H1 (cell line): ENCODE data around the gene PGAP2. TPM values are rescaled to one million over a fixed set of nuclear protein-coding genes. Genes with fewer than 3 reads are reported as not detected.
"Not testable (repeated sequence)": the region's sequence is repeated elsewhere in the genome, so short reads cannot be mapped to it uniquely, and the experiment has no call there.

Experiments used
- CTCF ChIA-PET: fragments of 300-600 bp; sonication (Branson Sonifier 250); formaldehyde crosslinking; loops from one replicate; lab custom pipeline; 2021; ENCODE audit not compliant: partially characterized antibody; lab: Charles Lee
- POLR2A ChIA-PET: fragments of 300-600 bp; sonication (Branson Sonifier 250); formaldehyde crosslinking; loops from one replicate; lab custom pipeline; 2021; ENCODE audit warnings: inconsistent platforms; ENCODE audit not compliant: partially characterized antibody; lab: Charles Lee
- DNase-seq, 2 experiments: peaks; one replicate each; pipeline versions ENCODE4 v3.0.0 to v3.0.0-alpha.2; 2010 to 2022; ENCODE audit warnings: low spot score in 2 of 2, low read depth in 1 of 2, mixed read lengths in 1 of 2
- FAIRE-seq: peaks from 2 replicates; lab custom pipeline; 2011; peaks lifted over from hg19 to GRCh38; lab: Jason Lieb, UNC
- H2AFZ ChIP-seq: 2 replicates; pipeline ENCODE4 v1.8.1; 2012; ENCODE audit warnings: low read length, inconsistent platforms
- H2AK5ac ChIP-seq: 2 replicates; pipeline ENCODE4 v1.6.1; 2013; ENCODE audit warnings: low read depth, low read length
- H2BK120ac ChIP-seq: replicated peaks from 2 replicates; pipeline ENCODE3; 2013; ENCODE audit warnings: low read depth, low read length, inconsistent platforms
- H2BK12ac ChIP-seq: 2 replicates; pipeline ENCODE4 v1.6.1; 2013; ENCODE audit warnings: low read depth, low read length
- H2BK15ac ChIP-seq: 2 replicates; pipeline ENCODE4 v1.6.1; 2013; ENCODE audit warnings: low read length
- H2BK20ac ChIP-seq: 2 replicates; pipeline ENCODE4 v1.6.1; 2013; ENCODE audit warnings: low read length
- H2BK5ac ChIP-seq: 2 replicates; pipeline ENCODE4 v1.6.1; 2013; ENCODE audit warnings: low read depth, low read length
- H3K14ac ChIP-seq: 2 replicates; pipeline ENCODE4 v1.6.1; 2013; ENCODE audit warnings: inconsistent platforms; ENCODE audit not compliant: insufficient read length
- H3K18ac ChIP-seq: 2 replicates; pipeline ENCODE4 v1.6.1; 2013; ENCODE audit warnings: low read length; ENCODE audit errors: extremely low read depth
- H3K23ac ChIP-seq: 2 replicates; pipeline ENCODE4 v1.6.1; 2013; ENCODE audit warnings: inconsistent platforms; ENCODE audit not compliant: insufficient read length
- H3K23me2 ChIP-seq: 2 replicates; pipeline ENCODE4 v1.6.1; 2013; ENCODE audit warnings: low read depth, low read length
- H3K27ac ChIP-seq: 2 replicates; pipeline ENCODE4 v1.6.1; 2011; ENCODE audit warnings: low read depth, low read length, inconsistent platforms
- H3K27me3 ChIP-seq, 4 experiments: replicated peaks in 1 of 4; 1 replicate in 1 of 4; 2 replicates in 3 of 4; pipeline versions ENCODE4 v1.6.1 to v1.8.1; 2011 to 2013; ENCODE audit warnings: low read length in 3 of 4, mild to moderate bottlenecking in 3 of 4, inconsistent platforms in 2 of 4, mixed read lengths in 2 of 4, moderate library complexity in 1 of 4; ENCODE audit not compliant: control insufficient read depth in 3 of 4, insufficient read depth in 3 of 4; ENCODE audit errors: extremely low read depth in 1 of 4
- H3K36me3 ChIP-seq, 4 experiments: 2 replicates each; pipeline versions ENCODE4 v1.6.1 to v1.8.1; 2011 to 2013; ENCODE audit warnings: mild to moderate bottlenecking in 4 of 4, low read length in 3 of 4, moderate library complexity in 2 of 4, control low read depth in 1 of 4, inconsistent platforms in 1 of 4; ENCODE audit not compliant: insufficient read depth in 4 of 4, control insufficient read depth in 2 of 4
- H3K4ac ChIP-seq: replicated peaks from 2 replicates; pipeline ENCODE3; 2013; ENCODE audit warnings: low read length, low read depth, mixed read lengths, inconsistent platforms; ENCODE audit not compliant: insufficient read length
- H3K4me1 ChIP-seq, 4 experiments: replicated peaks in 1 of 4; 1 replicate in 1 of 4; 2 replicates in 3 of 4; pipeline versions ENCODE4 v1.6.1 to v1.8.1; 2011 to 2013; ENCODE audit warnings: low read length in 3 of 4, inconsistent platforms in 2 of 4, mixed read lengths in 1 of 4; ENCODE audit not compliant: insufficient read depth in 4 of 4, control insufficient read depth in 3 of 4
- H3K4me2 ChIP-seq, 2 experiments: 2 replicates each; pipeline versions ENCODE4 v1.6.1 to v1.8.1; 2011 to 2013; ENCODE audit warnings: low read depth in 2 of 2, low read length in 2 of 2, control low read depth in 1 of 2, inconsistent platforms in 1 of 2, mild to moderate bottlenecking in 1 of 2; ENCODE audit not compliant: insufficient read depth in 1 of 2
- H3K4me3 ChIP-seq, 4 experiments: fragments of 200-600, 300-600 bp in 1 of 4; sonication (generic), shearing (Covaris generic), sonication (Bioruptor Twin) in 1 of 4; 2 replicates each; pipeline versions ENCODE4 v1.5.1 to v1.8.1; 2011 to 2016; ENCODE audit warnings: low read length in 4 of 4, low read depth in 3 of 4, control low read depth in 2 of 4, inconsistent platforms in 2 of 4, mild to moderate bottlenecking in 2 of 4, mixed read lengths in 1 of 4, moderate library complexity in 1 of 4; ENCODE audit not compliant: insufficient read depth in 2 of 4; ENCODE audit errors: extremely low read depth in 1 of 4
- H3K56ac ChIP-seq: replicated peaks from 2 replicates; pipeline ENCODE3; 2013; ENCODE audit warnings: low read depth, mild to moderate bottlenecking, mixed read lengths, low read length, inconsistent platforms; ENCODE audit not compliant: insufficient read length
- H3K79me1 ChIP-seq: 2 replicates; pipeline ENCODE4 v1.6.1; 2013; ENCODE audit warnings: low read depth, low read length, control low read depth
- H3K79me2 ChIP-seq, 2 experiments: 2 replicates each; pipeline versions ENCODE4 v1.6.1 to v1.8.1; 2012 to 2013; ENCODE audit warnings: low read length in 2 of 2, mild to moderate bottlenecking in 2 of 2, inconsistent platforms in 1 of 2; ENCODE audit not compliant: insufficient read depth in 2 of 2, control insufficient read depth in 1 of 2
- H3K9ac ChIP-seq, 4 experiments: replicated peaks in 1 of 4; 1 replicate in 1 of 4; 2 replicates in 3 of 4; pipeline versions ENCODE4 v1.6.1 to v1.8.1; 2011 to 2013; ENCODE audit warnings: low read depth in 3 of 4, low read length in 3 of 4, control low read depth in 2 of 4, mild to moderate bottlenecking in 2 of 4, moderate library complexity in 2 of 4, inconsistent platforms in 1 of 4; ENCODE audit errors: extremely low read depth in 1 of 4
- H3K9me3 ChIP-seq, 2 experiments: 2 replicates each; pipeline versions ENCODE4 v1.6.1 to v1.8.1; 2012 to 2013; ENCODE audit warnings: mild to moderate bottlenecking in 2 of 2, moderate library complexity in 2 of 2, control low read depth in 1 of 2, inconsistent platforms in 1 of 2, low read depth in 1 of 2, low read length in 1 of 2, mixed read lengths in 1 of 2; ENCODE audit not compliant: insufficient read depth in 2 of 2
- H4K20me1 ChIP-seq, 2 experiments: replicated peaks in 1 of 2; 2 replicates each; pipeline versions ENCODE3 to v1.8.1; 2011 to 2013; ENCODE audit warnings: inconsistent platforms in 2 of 2, low read length in 2 of 2, mild to moderate bottlenecking in 1 of 2; ENCODE audit not compliant: insufficient read depth in 2 of 2, control insufficient read depth in 1 of 2
- H4K5ac ChIP-seq: 2 replicates; pipeline ENCODE4 v1.6.1; 2013; ENCODE audit warnings: low read length, low read depth, mixed read lengths, inconsistent platforms; ENCODE audit not compliant: insufficient read length
- H4K8ac ChIP-seq: 2 replicates; pipeline ENCODE4 v1.8.0; 2013; ENCODE audit warnings: mild to moderate bottlenecking, moderate library complexity, low read length, inconsistent platforms; ENCODE audit not compliant: insufficient read depth; ENCODE audit errors: extremely low read depth
- H4K91ac ChIP-seq: replicated peaks from 2 replicates; pipeline ENCODE3; 2013; ENCODE audit warnings: low read length, mixed read lengths, inconsistent platforms; ENCODE audit not compliant: insufficient read length
- WGBS, 2 experiments: shearing (Covaris generic) in 1 of 2; methylation state at CpG; one replicate each; pipeline versions ENCODE4 v1.1.6 to v1.1.7; 2013 to 2015; ENCODE audit warnings: low lambda C conversion rate in 2 of 2, mixed read lengths in 2 of 2, inconsistent platforms in 1 of 2, low coverage in 1 of 2, missing lambda C conversion rate in 1 of 2; ENCODE audit not compliant: insufficient replicate concordance in 2 of 2, insufficient coverage in 1 of 2, insufficient read length in 1 of 2; ENCODE audit errors: extremely low coverage in 1 of 2, missing lambda C conversion rate in 1 of 2; 5-methylcytosine and 5-hydroxymethylcytosine counted together
- polyA plus RNA-seq, 7 experiments: library from polyadenylated mRNA; depleted of rRNA in 3 of 7; stranded (reverse) in 5 of 7; unstranded in 2 of 7; fragments of >200 nt in 5 of 7; fragments of 200-250 nt in 2 of 7; gene quantifications; 1 replicate in 5 of 7; 2 replicates in 1 of 7; 4 replicates in 1 of 7; pipeline versions ENCODE4 v1.2.1 to v1.2.3, GENCODE V29; 2011 to 2013; ENCODE audit warnings: missing spikeins in 2 of 7, mixed read lengths in 2 of 7
- total RNA-seq: library from RNA; stranded (reverse); fragmentation: NEBNext Ultra II Directional; extraction: Animal tissue kit (Norgen Biotek cat#: 25700); gene quantifications from 2 replicates; pipeline ENCODE4 v1.2.1, GENCODE V29; 2021

Gene PGAP2
- total and polyA plus RNA-seq, 2 of the 8 experiments (the other 6 are each of a cell fraction or from before 2014, with no cell fraction given), result 56.5 to 106 TPM

- H3K4me2 ChIP-seq, H2BK5ac ChIP-seq, H2BK12ac ChIP-seq, H3K9me3 ChIP-seq, H2AK5ac ChIP-seq, H3K27me3 ChIP-seq, H3K4ac ChIP-seq, H4K5ac ChIP-seq, H3K23ac ChIP-seq, H3K4me3 ChIP-seq, H4K91ac ChIP-seq, DNase-seq, H2BK15ac ChIP-seq, FAIRE-seq, H3K79me2 ChIP-seq, H3K23me2 ChIP-seq, H2BK120ac ChIP-seq, H4K20me1 ChIP-seq, H3K14ac ChIP-seq, H3K27ac ChIP-seq, H3K18ac ChIP-seq, H3K56ac ChIP-seq, H2BK20ac ChIP-seq, H3K79me1 ChIP-seq, H2AFZ ChIP-seq, H3K9ac ChIP-seq, H3K4me1 ChIP-seq, H4K8ac ChIP-seq: not testable (repeated sequence)
- 91% methylated on average over 9 of the region's 9 CpGs; no CpG with 5 or more reads in 1 of the 2 experiments for WGBS, 2 experiments
- POLR2A ChIA-PET, result interaction anchor here (1.2 kb wide), 1 partner anchor 22 kb away, joined by 3 read pairs; no protein-coding TSS in a partner anchor
- CTCF ChIA-PET, result interaction anchor here (2.1 kb wide), 1 partner anchor 41 kb away, joined by 7 read pairs; the partner anchor contains the start of gene PGAP2
- peaks cover 18 to 94% (median 68%) of the 10 kb centered on the region in 4 experiments for H3K36me3 ChIP-seq
Observed at GRCh38 chr11:3766836-3767235, 41.5 kb upstream of the PGAP2 start.
